Measurements from ENCODE around the gene SLC27A6.

DNA sequence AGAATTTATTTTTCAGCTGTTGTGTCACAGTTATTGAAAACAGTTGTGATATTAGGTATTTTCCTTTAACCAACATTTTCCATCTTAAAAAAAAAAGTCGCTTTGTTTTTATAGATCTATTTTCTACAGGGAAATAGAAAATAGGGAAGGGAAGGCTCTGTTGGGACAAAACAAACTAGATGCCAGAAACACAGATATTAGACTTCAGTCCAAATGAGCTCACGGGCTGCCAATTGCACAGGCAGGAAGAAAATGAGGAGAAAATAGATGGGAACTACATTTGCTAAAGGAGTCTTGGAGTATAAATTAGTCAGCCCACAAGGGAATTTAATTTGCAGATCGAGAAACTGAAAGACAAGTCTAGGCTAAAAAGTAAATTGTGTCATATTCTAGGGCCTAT, 107.8 kb downstream of the SLC27A6 start:
- TF ChIP-seq, protein P1, sequence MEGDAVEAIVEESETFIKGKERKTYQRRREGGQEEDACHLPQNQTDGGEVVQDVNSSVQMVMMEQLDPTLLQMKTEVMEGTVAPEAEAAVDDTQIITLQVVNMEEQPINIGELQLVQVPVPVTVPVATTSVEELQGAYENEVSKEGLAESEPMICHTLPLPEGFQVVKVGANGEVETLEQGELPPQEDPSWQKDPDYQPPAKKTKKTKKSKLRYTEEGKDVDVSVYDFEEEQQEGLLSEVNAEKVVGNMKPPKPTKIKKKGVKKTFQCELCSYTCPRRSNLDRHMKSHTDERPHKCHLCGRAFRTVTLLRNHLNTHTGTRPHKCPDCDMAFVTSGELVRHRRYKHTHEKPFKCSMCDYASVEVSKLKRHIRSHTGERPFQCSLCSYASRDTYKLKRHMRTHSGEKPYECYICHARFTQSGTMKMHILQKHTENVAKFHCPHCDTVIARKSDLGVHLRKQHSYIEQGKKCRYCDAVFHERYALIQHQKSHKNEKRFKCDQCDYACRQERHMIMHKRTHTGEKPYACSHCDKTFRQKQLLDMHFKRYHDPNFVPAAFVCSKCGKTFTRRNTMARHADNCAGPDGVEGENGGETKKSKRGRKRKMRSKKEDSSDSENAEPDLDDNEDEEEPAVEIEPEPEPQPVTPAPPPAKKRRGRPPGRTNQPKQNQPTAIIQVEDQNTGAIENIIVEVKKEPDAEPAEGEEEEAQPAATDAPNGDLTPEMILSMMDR (IDR thresholded peaks at IDR 0.05; ENCODE audit: insufficient read depth, low read depth, low read length): no peak
- TF ChIP-seq EZH2 (IDR thresholded peaks at IDR 0.05; ENCODE audit: insufficient read depth, low read length): no peak

Measured in astrocyte (in vitro differentiated cells and primary cell).